H9 (cell line): ENCODE results near the gene GJB6. TPM values are rescaled to one million over a fixed set of nuclear protein-coding genes. Genes with fewer than 3 reads are reported as not detected.

Experiments
- DNase-seq: peaks from one replicate; pipeline ENCODE4 v3.0.0-alpha.2; 2017
- H2AFZ ChIP-seq: one replicate; pipeline ENCODE4 v1.6.1; 2013; ENCODE audit warnings: mild to moderate bottlenecking, low read length, control low read depth, moderate library complexity
- H2AK5ac ChIP-seq: 2 replicates; pipeline ENCODE4 v1.6.1; 2013; ENCODE audit warnings: low read length, control low read depth, mixed read lengths; ENCODE audit not compliant: insufficient read length
- H2BK120ac ChIP-seq: one replicate; pipeline ENCODE4 v1.6.1; 2013; ENCODE audit warnings: low read depth, mild to moderate bottlenecking, low read length, control low read depth, inconsistent platforms; ENCODE audit not compliant: poor library complexity, severe bottlenecking
- H2BK12ac ChIP-seq: 2 replicates; pipeline ENCODE4 v1.6.1; 2013; ENCODE audit warnings: low read length, control low read depth, mixed read lengths, low read depth; ENCODE audit not compliant: insufficient read length
- H2BK15ac ChIP-seq: 2 replicates; pipeline ENCODE4 v1.6.1; 2013; ENCODE audit warnings: low read depth, low read length, control low read depth
- H2BK20ac ChIP-seq: one replicate; pipeline ENCODE4 v1.6.1; 2013; ENCODE audit warnings: low read depth, mild to moderate bottlenecking, low read length, control low read depth, inconsistent platforms; ENCODE audit not compliant: poor library complexity, severe bottlenecking
- H2BK5ac ChIP-seq: 2 replicates; pipeline ENCODE4 v1.6.1; 2013; ENCODE audit warnings: low read length, control low read depth, mixed read lengths; ENCODE audit not compliant: insufficient read length
- H3K14ac ChIP-seq: 2 replicates; pipeline ENCODE4 v1.6.1; 2013; ENCODE audit warnings: low read length, control low read depth; ENCODE audit not compliant: insufficient read depth
- H3K18ac ChIP-seq: 2 replicates; pipeline ENCODE4 v1.6.1; 2013; ENCODE audit warnings: low read depth, mild to moderate bottlenecking, mixed read lengths, low read length, control low read depth; ENCODE audit not compliant: insufficient read length
- H3K23ac ChIP-seq: 2 replicates; pipeline ENCODE4 v1.6.1; 2013; ENCODE audit warnings: low read length, control low read depth, mixed read lengths, low read depth; ENCODE audit not compliant: insufficient read length
- H3K23me2 ChIP-seq: 2 replicates; pipeline ENCODE4 v1.6.1; 2013; ENCODE audit warnings: low read depth, mild to moderate bottlenecking, mixed read lengths, low read length, control low read depth; ENCODE audit not compliant: insufficient read length, poor library complexity, severe bottlenecking
- H3K27ac ChIP-seq: 2 replicates; pipeline ENCODE4 v1.5.1; 2013; ENCODE audit warnings: low read length, control low read depth, mixed read lengths, low read depth; ENCODE audit not compliant: insufficient read length
- H3K27me3 ChIP-seq: 2 replicates; pipeline ENCODE4 v1.6.1; 2013; ENCODE audit warnings: low read length, control low read depth, inconsistent platforms; ENCODE audit not compliant: insufficient read depth
- H3K4ac ChIP-seq: 2 replicates; pipeline ENCODE4 v1.6.1; 2013; ENCODE audit warnings: low read depth, mild to moderate bottlenecking, control low read depth, inconsistent platforms, low read length, moderate library complexity
- H3K4me1 ChIP-seq: 2 replicates; pipeline ENCODE4 v1.6.1; 2013; ENCODE audit warnings: low read length, control low read depth, inconsistent platforms; ENCODE audit not compliant: insufficient read depth
- H3K4me2 ChIP-seq: 2 replicates; pipeline ENCODE4 v1.6.1; 2013; ENCODE audit warnings: low read length, control low read depth, mixed read lengths; ENCODE audit not compliant: insufficient read length, insufficient read depth
- H3K56ac ChIP-seq: 2 replicates; pipeline ENCODE4 v1.6.1; 2013; ENCODE audit warnings: low read depth, mild to moderate bottlenecking, mixed read lengths, low read length, control low read depth; ENCODE audit not compliant: insufficient read length
- H3K79me1 ChIP-seq: 2 replicates; pipeline ENCODE4 v1.6.1; 2013; ENCODE audit warnings: low read depth, mild to moderate bottlenecking, moderate library complexity, low read length, control low read depth, inconsistent platforms; ENCODE audit not compliant: insufficient read depth, poor library complexity, severe bottlenecking
- H3K79me2 ChIP-seq: 2 replicates; pipeline ENCODE4 v1.6.1; 2013; ENCODE audit warnings: low read length, control low read depth, inconsistent platforms; ENCODE audit not compliant: insufficient read depth
- H3K9ac ChIP-seq: 2 replicates; pipeline ENCODE4 v1.6.1; 2013; ENCODE audit warnings: low read length, control low read depth, mixed read lengths; ENCODE audit not compliant: insufficient read length; ENCODE audit errors: extremely low read depth
- H3K9me3 ChIP-seq: one replicate; pipeline ENCODE4 v1.6.1; 2013; ENCODE audit warnings: low read depth, low read length, inconsistent platforms; ENCODE audit not compliant: control insufficient read depth
- H3T11ph ChIP-seq: one replicate; pipeline ENCODE4 v1.6.1; 2013; ENCODE audit warnings: mild to moderate bottlenecking, low read length, control low read depth, inconsistent platforms
- H4K20me1 ChIP-seq: one replicate; pipeline ENCODE4 v1.6.1; 2013; ENCODE audit not compliant: control insufficient read depth, insufficient read length, insufficient read depth
- H4K5ac ChIP-seq: 2 replicates; pipeline ENCODE4 v1.6.1; 2013; ENCODE audit warnings: low read depth, mild to moderate bottlenecking, mixed read lengths, low read length, control low read depth; ENCODE audit not compliant: insufficient read length
- H4K8ac ChIP-seq: replicated peaks from 2 replicates; pipeline ENCODE4 v1.6.1; 2013; ENCODE audit warnings: low read length, control low read depth, mixed read lengths, low read depth; ENCODE audit not compliant: insufficient read length
- H4K91ac ChIP-seq: 2 replicates; pipeline ENCODE4 v1.6.1; 2013; ENCODE audit warnings: low read depth, mild to moderate bottlenecking, moderate library complexity, mixed read lengths, low read length, control low read depth; ENCODE audit not compliant: insufficient read length
- H3K27ac Mint-ChIP-seq, 3 experiments: 2 replicates in 2 of 3; 3 replicates in 1 of 3; pipeline ENCODE4 v1.8.0; 2020 to 2021; ENCODE audit warnings: mixed read lengths in 3 of 3, mild to moderate bottlenecking in 1 of 3, moderate library complexity in 1 of 3
- H3K27me3 Mint-ChIP-seq: 2 replicates; pipeline ENCODE4 v1.8.0; 2021; ENCODE audit warnings: low read depth, mild to moderate bottlenecking, moderate library complexity, mixed read lengths
- H3K36me3 Mint-ChIP-seq, 3 experiments: 2 replicates in 2 of 3; 3 replicates in 1 of 3; pipeline ENCODE4 v1.8.0; 2020 to 2021; ENCODE audit warnings: low read depth in 3 of 3, mixed read lengths in 3 of 3; ENCODE audit not compliant: insufficient read depth in 1 of 3
- H3K4me1 Mint-ChIP-seq, 2 experiments: 2 replicates each; pipeline ENCODE4 v1.8.0; 2020; ENCODE audit warnings: mixed read lengths in 2 of 2
- H3K4me3 Mint-ChIP-seq, 2 experiments: 2 replicates in 1 of 2; 3 replicates in 1 of 2; pipeline ENCODE4 v1.8.0; 2020 to 2021; ENCODE audit warnings: mild to moderate bottlenecking in 2 of 2, mixed read lengths in 2 of 2, moderate library complexity in 1 of 2
- H3K9me3 Mint-ChIP-seq, 2 experiments: 2 replicates in 1 of 2; 3 replicates in 1 of 2; pipeline ENCODE4 v1.8.0; 2020; ENCODE audit warnings: mild to moderate bottlenecking in 2 of 2, mixed read lengths in 2 of 2, moderate library complexity in 1 of 2
- WGBS: extraction: QIAGEN DNeasy Blood & Tissue Kit; methylation state at CpG from one replicate; pipeline ENCODE4 v1.1.7; 2013; ENCODE audit warnings: missing lambda C conversion rate, low lambda C conversion rate, mixed read lengths; ENCODE audit not compliant: insufficient read length; ENCODE audit errors: extremely low coverage; 5-methylcytosine and 5-hydroxymethylcytosine counted together
- total RNA-seq: library from RNA; stranded (reverse); gene quantifications from 2 replicates; pipeline ENCODE4 v1.2.1, GENCODE V29; 2021
- TF ChIP-seq, protein P1 (sequence below): fragments of 200-600 bp; sonication (generic); conservative IDR thresholded peaks from 3 replicates; pipeline ENCODE4 v1.8.0; 2021; ENCODE audit warnings: antibody characterized with exemption, mild to moderate bottlenecking

The GJB6 gene
- total RNA-seq, 1 experiment from 2014 or later: not detected

DNA sequence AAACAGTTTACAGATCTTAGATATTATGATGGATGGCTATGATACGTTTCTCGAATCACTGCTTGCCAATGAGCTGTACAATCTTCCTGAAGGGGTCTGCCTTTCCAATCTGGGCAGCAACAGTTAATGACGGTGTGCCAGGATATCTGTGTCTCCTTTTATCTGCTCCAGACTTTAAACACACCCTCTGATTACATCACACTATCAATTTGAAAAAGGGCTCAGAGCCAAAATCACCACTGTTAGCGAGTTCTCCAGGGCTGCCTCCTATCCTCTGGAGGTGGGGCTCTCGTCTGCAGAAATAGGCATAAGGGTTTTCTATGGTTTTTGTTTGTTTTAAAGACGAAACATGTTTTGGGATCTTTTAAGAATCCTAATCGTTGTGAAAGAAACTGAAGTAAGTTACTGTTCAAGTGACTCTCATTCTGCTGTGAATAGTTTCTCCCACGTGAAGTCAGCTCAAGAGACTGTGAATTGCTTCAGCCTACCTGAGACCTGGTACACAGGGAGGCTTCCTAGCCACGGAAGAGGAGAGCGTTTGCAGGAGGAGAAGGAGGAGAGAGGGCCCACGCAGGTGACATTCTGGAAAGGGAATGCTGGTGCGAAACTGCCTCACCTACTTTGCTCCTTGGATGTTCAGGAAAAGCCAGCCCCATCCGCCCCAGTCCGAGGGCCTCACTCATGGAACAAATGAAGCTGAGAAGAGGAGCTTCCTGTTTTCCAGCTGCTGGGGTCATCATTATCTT lies 56.0 kb downstream of the GJB6 start:
- Histone ChIP-seq H3K4ac (no peak overlapping the region), H3K4me2 (no peak overlapping the region), H3K79me2 (no peaks in the 10 kb centered on the region), H2BK20ac (no peak overlapping the region), H3K14ac (no peak overlapping the region; the same call in 1 of the 2 replicates), H2AK5ac (no peak overlapping the region), H2BK12ac (no peak overlapping the region), H3K9me3 (no peaks in the 10 kb centered on the region), H4K91ac (no peak overlapping the region), H3K4me1 (no peaks in the 10 kb centered on the region), H2BK5ac (no peak overlapping the region), H3T11ph (no peak overlapping the region), H2BK120ac (no peak overlapping the region), H3K9ac (no peak overlapping the region), H3K27ac (no peak overlapping the region), H3K18ac (no peak overlapping the region), H4K8ac (no peak overlapping the region), H2BK15ac (no peak overlapping the region), H2AFZ (no peak overlapping the region), H3K56ac (no peak overlapping the region), H4K20me1 (no peaks in the 10 kb centered on the region), H3K79me1 (no peaks in the 10 kb centered on the region), H3K27me3 (no peaks in the 10 kb centered on the region), H3K23ac (no peak overlapping the region), H3K23me2 (no peaks in the 10 kb centered on the region), H4K5ac (no peak overlapping the region)
- WGBS: no CpG with 5 or more reads among the region's 14 CpGs
- DNase-seq: no peak
- TF ChIP-seq, protein P1, sequence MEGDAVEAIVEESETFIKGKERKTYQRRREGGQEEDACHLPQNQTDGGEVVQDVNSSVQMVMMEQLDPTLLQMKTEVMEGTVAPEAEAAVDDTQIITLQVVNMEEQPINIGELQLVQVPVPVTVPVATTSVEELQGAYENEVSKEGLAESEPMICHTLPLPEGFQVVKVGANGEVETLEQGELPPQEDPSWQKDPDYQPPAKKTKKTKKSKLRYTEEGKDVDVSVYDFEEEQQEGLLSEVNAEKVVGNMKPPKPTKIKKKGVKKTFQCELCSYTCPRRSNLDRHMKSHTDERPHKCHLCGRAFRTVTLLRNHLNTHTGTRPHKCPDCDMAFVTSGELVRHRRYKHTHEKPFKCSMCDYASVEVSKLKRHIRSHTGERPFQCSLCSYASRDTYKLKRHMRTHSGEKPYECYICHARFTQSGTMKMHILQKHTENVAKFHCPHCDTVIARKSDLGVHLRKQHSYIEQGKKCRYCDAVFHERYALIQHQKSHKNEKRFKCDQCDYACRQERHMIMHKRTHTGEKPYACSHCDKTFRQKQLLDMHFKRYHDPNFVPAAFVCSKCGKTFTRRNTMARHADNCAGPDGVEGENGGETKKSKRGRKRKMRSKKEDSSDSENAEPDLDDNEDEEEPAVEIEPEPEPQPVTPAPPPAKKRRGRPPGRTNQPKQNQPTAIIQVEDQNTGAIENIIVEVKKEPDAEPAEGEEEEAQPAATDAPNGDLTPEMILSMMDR: no peak
- Mint-ChIP-seq H3K27ac (no peak overlapping the region), H3K9me3 (no peaks in the 10 kb centered on the region; a peak in 1 of 5 replicates), H3K27me3 (peaks cover 16% of the 10 kb centered on the region), H3K36me3 (no peaks in the 10 kb centered on the region), H3K4me1 (peaks cover 6 to 9% of the 10 kb centered on the region in 2 experiments), H3K4me3 (no peak overlapping the region; a peak in 1 of 5 replicates)
